PC-9 (cell line): ENCODE data around the gene THAP7. TPM values are rescaled to one million over a fixed set of nuclear protein-coding genes. Genes with fewer than 3 reads are reported as not detected.

Experiments
- BruUV-seq: library from RNA; stranded (reverse); fragments of 400-500 nt; replicated peaks from 2 replicates; lab custom pipeline; 2021; lab: Mats Ljungman, UMichigan
- CTCF ChIA-PET: fragments of 300-600 bp; sonication (Branson Sonifier 250); formaldehyde crosslinking; loops from one replicate; lab custom pipeline; 2022; ENCODE audit warnings: antibody characterized with exemption; lab: Charles Lee
- POLR2A ChIA-PET: fragments of 300-600 bp; sonication (Branson Sonifier 250); formaldehyde crosslinking; loops from one replicate; lab custom pipeline; 2022; ENCODE audit warnings: antibody characterized with exemption; ENCODE audit not compliant: unreplicated experiment; lab: Charles Lee
- DNase-seq, 2 experiments: peaks; one replicate each; pipeline versions ENCODE4 v3.0.0 to v3.0.0-alpha.2; 2015 to 2022; ENCODE audit warnings: mixed read lengths in 1 of 2
- H2AFZ ChIP-seq: fragments of 200-600 bp; sonication (generic); 2 replicates; pipeline ENCODE4 v1.8.1; 2017; ENCODE audit warnings: antibody characterized with exemption
- H3F3A ChIP-seq: fragments of 200-600 bp; sonication (generic); 2 replicates; pipeline ENCODE4 v1.8.1; 2017; ENCODE audit warnings: antibody characterized with exemption, mild to moderate bottlenecking, low read depth; ENCODE audit not compliant: insufficient read depth
- H3K27ac ChIP-seq: fragments of 200-600 bp; sonication (generic); 2 replicates; pipeline ENCODE4 v1.6.1; 2016; ENCODE audit warnings: mixed run types
- H3K27me3 ChIP-seq: fragments of 200-600 bp; sonication (generic); 2 replicates; pipeline ENCODE4 v1.6.1; 2016; ENCODE audit warnings: low read depth, mixed run types; ENCODE audit not compliant: insufficient read depth
- H3K36me3 ChIP-seq: fragments of 200-600 bp; sonication (generic); 2 replicates; pipeline ENCODE4 v1.6.1; 2016; ENCODE audit warnings: low read depth, mixed run types
- H3K4me1 ChIP-seq: fragments of 200-600 bp; sonication (generic); replicated peaks from 2 replicates; pipeline ENCODE4 v1.6.1; 2016; ENCODE audit warnings: mixed run types; ENCODE audit not compliant: insufficient read depth
- H3K4me2 ChIP-seq: fragments of 200-600 bp; sonication (generic); 2 replicates; pipeline ENCODE4 v1.6.1; 2017; ENCODE audit warnings: mixed run types
- H3K4me3 ChIP-seq: fragments of 200-600 bp; sonication (generic); 2 replicates; pipeline ENCODE4 v1.6.1; 2016; ENCODE audit warnings: mixed run types
- H3K79me2 ChIP-seq: fragments of 200-600 bp; sonication (generic); 2 replicates; pipeline ENCODE4 v1.6.1; 2017; ENCODE audit warnings: low read depth, mixed run types
- H3K9me2 ChIP-seq: fragments of 200-600 bp; sonication (generic); 2 replicates; pipeline ENCODE4 v1.8.1; 2017; ENCODE audit warnings: mild to moderate bottlenecking; ENCODE audit not compliant: insufficient read depth
- H3K9me3 ChIP-seq: fragments of 200-600 bp; sonication (generic); 2 replicates; pipeline ENCODE4 v1.8.1; 2016; ENCODE audit warnings: low read depth; ENCODE audit not compliant: insufficient read depth
- H4K20me1 ChIP-seq: fragments of 200-600 bp; sonication (generic); 2 replicates; pipeline ENCODE4 v1.8.1; 2017; ENCODE audit not compliant: insufficient read depth
- EZH2 ChIP-seq: fragments of 200-600 bp; sonication (generic); IDR thresholded peaks from 2 replicates; pipeline ENCODE4 v1.8.0; 2017; ENCODE audit warnings: antibody characterized with exemption, low read depth
- intact Hi-C: fragments of 100-400 bp; cut with micrococcal nuclease; formaldehyde crosslinking; loops from one replicate; pipeline ENCODE4 v1.10.0; 2022; ENCODE audit not compliant: unreplicated experiment
- total RNA-seq: library from RNA; stranded (reverse); gene quantifications from 2 replicates; pipeline ENCODE4 v1.2.3, GENCODE V29; 2021
- TF ChIP-seq, protein P1 (sequence below): fragments of 200-600 bp; sonication (generic); conservative IDR thresholded peaks from 2 replicates; pipeline ENCODE4 v1.6.1; 2017; ENCODE audit warnings: mixed run types, antibody characterized with exemption, mild to moderate bottlenecking, moderate library complexity

THAP7 gene
- total RNA-seq, 1 experiment from 2014 or later = 17.0 TPM

DNA sequence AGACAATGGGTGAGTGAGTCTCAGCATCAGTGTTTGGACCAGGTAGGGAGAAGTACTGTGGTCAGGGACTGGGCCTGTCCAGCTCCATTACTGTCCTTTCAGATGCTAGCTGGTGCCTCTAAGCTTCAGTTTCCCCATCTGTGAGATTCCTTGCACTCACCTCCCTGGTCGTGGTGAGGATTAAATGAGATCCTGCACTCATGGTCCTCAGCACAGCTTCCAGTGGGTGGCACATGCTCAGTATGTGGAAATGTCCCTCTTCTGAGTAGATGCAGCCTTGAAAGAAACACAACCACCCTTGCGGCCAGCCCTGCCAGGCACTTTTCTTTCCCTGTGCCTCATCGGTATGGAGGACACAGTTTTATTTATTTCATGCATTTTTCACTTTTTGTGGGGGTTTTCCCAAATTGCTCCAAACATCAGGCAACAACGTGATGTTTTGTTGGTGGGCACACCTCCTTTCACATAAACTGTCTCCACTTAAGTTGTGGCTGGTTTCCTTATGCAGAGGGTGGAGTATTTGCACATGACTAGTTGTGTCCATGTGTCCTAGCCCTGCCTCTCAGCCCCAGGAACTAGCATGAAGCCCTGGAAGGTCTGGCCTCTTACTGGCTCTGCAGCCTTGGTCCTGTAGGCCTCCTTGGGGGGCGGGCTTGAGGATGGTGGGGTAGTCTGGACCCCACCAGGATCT is 18.7 kb downstream of the THAP7 start:
- Histone ChIP-seq H3K27me3 (no peaks in the 10 kb centered on the region), H2AFZ (no peak overlapping the region; the same call in 1 of the 2 replicates), H3K4me2 (peak overlapping the region; percentile 88), H3K4me3 (peak overlapping the region; percentile 63; the same call in 1 of the 2 replicates), H4K20me1 (no peaks in the 10 kb centered on the region), H3K4me1 (peaks cover 8% of the 10 kb centered on the region; the same call in 1 of the 2 replicates), H3K9me3 (peaks cover 5% of the 10 kb centered on the region; the same call in 1 of the 2 replicates), H3K27ac (no peak overlapping the region), H3K36me3 (no peaks in the 10 kb centered on the region), H3K79me2 (no peaks in the 10 kb centered on the region), H3F3A (no peaks in the 10 kb centered on the region), H3K9me2 (no peaks in the 10 kb centered on the region)
- no peak for DNase-seq
- ChIA-PET CTCF (no interaction called here), POLR2A (no interaction called here)
- TF ChIP-seq EZH2 = no peak
- TF ChIP-seq, protein P1, sequence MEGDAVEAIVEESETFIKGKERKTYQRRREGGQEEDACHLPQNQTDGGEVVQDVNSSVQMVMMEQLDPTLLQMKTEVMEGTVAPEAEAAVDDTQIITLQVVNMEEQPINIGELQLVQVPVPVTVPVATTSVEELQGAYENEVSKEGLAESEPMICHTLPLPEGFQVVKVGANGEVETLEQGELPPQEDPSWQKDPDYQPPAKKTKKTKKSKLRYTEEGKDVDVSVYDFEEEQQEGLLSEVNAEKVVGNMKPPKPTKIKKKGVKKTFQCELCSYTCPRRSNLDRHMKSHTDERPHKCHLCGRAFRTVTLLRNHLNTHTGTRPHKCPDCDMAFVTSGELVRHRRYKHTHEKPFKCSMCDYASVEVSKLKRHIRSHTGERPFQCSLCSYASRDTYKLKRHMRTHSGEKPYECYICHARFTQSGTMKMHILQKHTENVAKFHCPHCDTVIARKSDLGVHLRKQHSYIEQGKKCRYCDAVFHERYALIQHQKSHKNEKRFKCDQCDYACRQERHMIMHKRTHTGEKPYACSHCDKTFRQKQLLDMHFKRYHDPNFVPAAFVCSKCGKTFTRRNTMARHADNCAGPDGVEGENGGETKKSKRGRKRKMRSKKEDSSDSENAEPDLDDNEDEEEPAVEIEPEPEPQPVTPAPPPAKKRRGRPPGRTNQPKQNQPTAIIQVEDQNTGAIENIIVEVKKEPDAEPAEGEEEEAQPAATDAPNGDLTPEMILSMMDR = no peak
- intact Hi-C loops = no loop called here
- BruUV-seq = TSS peak; percentile 38

DNA sequence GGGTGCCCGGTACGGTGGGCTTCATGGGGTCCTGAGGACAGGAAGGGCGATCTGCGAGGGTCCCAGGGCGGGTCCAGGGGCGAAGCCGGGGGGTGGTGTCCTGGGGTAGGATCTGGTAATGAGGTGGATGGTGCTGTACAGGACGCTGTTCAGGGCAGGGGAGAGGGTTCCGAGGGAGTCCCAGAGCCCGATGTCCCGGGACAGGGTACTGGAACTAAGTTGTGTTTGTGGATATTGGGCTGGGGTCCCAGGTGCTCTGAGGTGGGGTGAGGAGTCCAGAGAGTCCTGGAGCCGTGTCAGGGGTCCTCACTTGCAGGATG is 19.4 kb downstream of the THAP7 start:
- H3K27me3 ChIP-seq = no peaks in the 10 kb centered on the region
- peak overlapping the region; percentile 88 for H3K4me2 ChIP-seq
- peaks cover 8% of the 10 kb centered on the region; the same call in 1 of the 2 replicates for H3K4me1 ChIP-seq
- no peaks in the 10 kb centered on the region for H3K9me2 ChIP-seq
- DNase-seq = no peak
- H3K27ac ChIP-seq = no peak overlapping the region
- no peaks in the 10 kb centered on the region for H3F3A ChIP-seq
- no peaks in the 10 kb centered on the region for H3K79me2 ChIP-seq
- peaks cover 5% of the 10 kb centered on the region; the same call in 1 of the 2 replicates for H3K9me3 ChIP-seq
- H3K36me3 ChIP-seq = no peaks in the 10 kb centered on the region
- H3K4me3 ChIP-seq = peak overlapping the region; percentile 63
- no peaks in the 10 kb centered on the region for H4K20me1 ChIP-seq
- TF ChIP-seq EZH2 = no peak
- TF ChIP-seq, protein P1 = no peak
- H2AFZ ChIP-seq = peak overlapping the region; percentile 89
- ChIA-PET POLR2A (no interaction called here), CTCF (interaction anchor here (0.8 to 0.9 kb wide), 3 partner anchors 23 to 205 kb away, joined by 3 to 5 read pairs (median 4); no protein-coding TSS in a partner anchor)
- intact Hi-C loops = loop anchor here (1.0 kb wide), 1 partner anchor 20 kb away; the partner anchor contains the start of gene THAP7
- BruUV-seq = no TSS peak

DNA sequence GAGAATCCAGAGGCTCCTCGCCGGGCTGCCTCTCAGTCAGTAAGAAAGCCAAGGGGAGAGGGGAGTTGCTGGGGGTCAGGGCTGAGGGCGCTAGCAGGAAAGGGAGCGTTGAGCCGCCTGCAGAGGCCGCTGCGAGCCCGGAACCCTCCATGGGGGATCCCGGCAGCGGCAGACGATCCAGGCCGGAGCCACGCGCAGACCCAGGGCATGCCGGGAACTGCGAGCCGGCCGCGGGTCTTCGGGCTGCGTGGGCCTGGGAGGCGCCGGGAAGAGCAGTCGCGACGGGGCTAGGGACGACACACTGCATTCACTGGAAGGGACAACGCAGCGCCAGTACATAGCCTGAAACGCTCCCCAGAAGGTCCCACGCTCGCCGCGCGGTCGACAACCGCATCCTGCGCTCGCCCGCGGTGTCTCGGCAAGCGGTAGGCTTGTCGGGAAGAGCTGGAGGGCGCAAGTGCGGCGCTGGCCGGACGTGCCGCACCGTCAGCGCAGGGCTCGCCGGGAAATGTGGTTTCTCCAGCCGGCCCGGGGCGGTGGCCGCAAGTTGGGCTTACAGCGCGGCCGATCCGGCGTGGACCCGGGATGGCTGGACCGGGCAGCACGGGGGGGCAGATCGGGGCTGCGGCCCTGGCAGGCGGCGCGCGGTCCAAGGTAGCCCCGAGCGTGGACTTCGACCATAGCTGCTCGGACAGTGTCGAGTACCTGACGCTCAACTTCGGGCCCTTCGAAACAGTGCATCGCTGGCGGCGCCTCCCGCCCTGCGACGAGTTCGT is 19.9 kb downstream of the THAP7 start, which contains the start of gene LZTR1:
Gene LZTR1 (plus strand): TSS at position 511 of the 776 bp plus-strand sequence. CDS start 75 bp downstream, at position 586.
- Histone ChIP-seq H2AFZ (peak within 1 kb of the TSS; percentile 89), H3K79me2 (no peaks in the 10 kb centered on the region), H3K27ac (0 out of 2 replicates have a peak within 1 kb of the TSS, but pooled peaks have one; percentile 26), H3F3A (no peaks in the 10 kb centered on the region), H3K4me3 (peak within 1 kb of the TSS; percentile 63), H3K27me3 (no peaks in the 10 kb centered on the region), H4K20me1 (no peaks in the 10 kb centered on the region), H3K36me3 (no peaks in the 10 kb centered on the region), H3K9me3 (peaks cover 5% of the 10 kb centered on the region; the same call in 1 of the 2 replicates), H3K9me2 (no peaks in the 10 kb centered on the region), H3K4me1 (peaks cover 8% of the 10 kb centered on the region; the same call in 1 of the 2 replicates), H3K4me2 (peak within 1 kb of the TSS; percentile 88)
- peak; percentile 50 to 63 for DNase-seq
- BruUV-seq = TSS peak; percentile 88
- CTCF ChIA-PET = interaction anchor here (0.8 to 0.9 kb wide), 3 partner anchors 23 to 205 kb away, joined by 3 to 5 read pairs (median 4); no protein-coding TSS in a partner anchor
- POLR2A ChIA-PET = no interaction called here
- intact Hi-C loops = loop anchor here (1.0 kb wide), 1 partner anchor 20 kb away; the partner anchor contains the start of gene THAP7
- TF ChIP-seq EZH2 = no peak
- TF ChIP-seq, protein P1 = peak; percentile 56; the same call in 1 of the 2 replicates
